CMK (cell line): Measurements from ENCODE around the gene NR4A3.
"Not testable (repeated sequence)": the region's sequence is repeated elsewhere in the genome, so short reads cannot be mapped to it uniquely, and the experiment has no call there.

Experiments
- DNase-seq: peaks from one replicate; pipeline ENCODE4 v3.0.0-alpha.2; 2010; ENCODE audit warnings: low read depth

Gene NR4A3

DNA sequence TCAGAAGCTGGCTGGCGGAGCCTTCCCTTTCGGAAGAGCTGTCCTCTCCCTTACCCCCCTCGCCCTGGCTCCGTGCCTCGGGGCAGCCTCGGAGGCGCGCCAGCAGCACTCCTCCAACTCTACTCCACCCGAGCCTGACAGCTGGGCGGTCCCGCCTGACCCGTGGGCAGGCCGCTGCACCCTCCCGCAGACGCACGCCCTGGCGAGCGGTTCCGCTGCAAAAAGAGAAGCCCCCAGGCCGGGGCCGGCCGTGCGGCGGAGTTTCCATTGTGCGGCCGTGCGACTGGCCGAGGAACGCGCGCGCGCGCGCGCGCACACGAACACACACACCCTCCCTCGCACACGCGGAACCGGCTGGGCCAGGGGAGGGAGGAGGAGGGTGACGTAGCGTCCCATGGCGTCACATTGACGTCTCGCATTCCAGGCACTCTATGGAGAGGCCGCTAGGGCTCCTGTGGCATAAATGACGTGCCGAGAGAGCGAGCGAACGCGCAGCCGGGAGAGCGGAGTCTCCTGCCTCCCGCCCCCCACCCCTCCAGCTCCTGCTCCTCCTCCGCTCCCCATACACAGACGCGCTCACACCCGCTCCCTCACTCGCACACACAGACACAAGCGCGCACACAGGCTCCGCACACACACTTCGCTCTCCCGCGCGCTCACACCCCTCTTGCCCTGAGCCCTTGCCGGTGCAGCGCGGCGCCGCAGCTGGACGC lies at the start of gene NR4A3:
NR4A3 (plus strand) TSS at position 490 of the 713 bp plus-strand sequence. CDS start 6,158 bp downstream, outside the sequence.
- DNase-seq, result peak; percentile 83

- DNase-seq, result no peak
Observed at GRCh38 chr9:99773468-99774138, 48.1 kb upstream of the NR4A3 start.

DNA sequence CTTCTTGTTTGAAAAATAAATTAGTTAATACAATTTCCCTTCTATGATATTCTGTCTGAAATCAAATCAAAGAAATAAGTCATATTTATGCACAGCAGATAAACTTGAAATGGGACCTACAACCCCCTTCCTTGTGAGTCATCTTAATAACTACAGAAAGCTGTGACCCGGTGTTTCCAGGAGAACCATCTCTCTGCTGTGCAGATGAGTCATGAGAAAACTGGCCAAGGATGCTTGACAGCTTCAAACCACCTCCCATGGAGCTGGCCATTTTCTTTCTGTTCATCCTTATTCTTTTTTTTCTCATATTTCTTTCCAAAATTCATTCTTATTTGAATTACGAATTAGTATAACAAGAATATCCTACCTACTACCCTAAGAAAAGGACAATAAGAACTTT lies 43.4 kb upstream of the NR4A3 start:
- DNase-seq, result no peak

GRCh38 chr9:99778836-99779235 lies 42.8 kb upstream of the NR4A3 start:
- DNase-seq, result no peak

DNA sequence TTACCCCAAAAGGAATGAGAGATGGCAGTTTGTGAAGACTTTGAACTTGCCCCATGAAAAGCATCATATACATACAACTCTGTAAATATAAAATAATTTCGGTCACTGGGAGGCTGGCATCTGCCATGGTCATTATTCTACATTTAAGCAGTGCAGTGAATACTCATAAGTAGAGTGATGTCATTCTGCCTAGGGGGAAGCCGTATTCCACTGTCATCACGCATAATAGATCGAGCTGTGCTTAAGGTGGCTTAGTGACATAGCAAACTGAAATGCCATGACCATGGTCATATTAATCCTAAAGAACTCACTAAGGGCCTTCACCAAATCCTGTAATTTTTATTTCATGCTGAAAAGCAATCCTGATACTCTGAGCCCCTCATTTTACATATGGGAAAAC lies 42.4 kb upstream of the NR4A3 start:
- no peak for DNase-seq

DNA sequence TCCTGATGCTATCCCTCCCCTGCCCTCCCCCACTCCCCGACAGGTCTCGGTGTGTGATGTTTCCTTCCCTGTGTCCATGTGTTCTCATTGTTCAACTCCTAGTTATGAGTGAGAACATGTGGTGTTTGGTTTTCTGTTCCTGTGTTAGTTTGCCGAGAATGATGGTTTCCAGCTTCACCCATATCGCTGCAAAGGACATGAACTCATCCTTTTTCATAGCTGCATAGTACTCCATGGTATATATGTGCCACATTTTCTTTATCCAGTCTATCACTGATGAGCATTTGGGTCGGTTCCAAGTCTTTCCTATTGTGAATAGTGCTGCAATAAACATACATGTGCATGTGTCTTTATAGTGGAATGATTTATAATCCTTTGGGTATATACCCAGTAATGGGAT lies 39.3 kb upstream of the NR4A3 start:
- not testable (repeated sequence) for DNase-seq

DNA sequence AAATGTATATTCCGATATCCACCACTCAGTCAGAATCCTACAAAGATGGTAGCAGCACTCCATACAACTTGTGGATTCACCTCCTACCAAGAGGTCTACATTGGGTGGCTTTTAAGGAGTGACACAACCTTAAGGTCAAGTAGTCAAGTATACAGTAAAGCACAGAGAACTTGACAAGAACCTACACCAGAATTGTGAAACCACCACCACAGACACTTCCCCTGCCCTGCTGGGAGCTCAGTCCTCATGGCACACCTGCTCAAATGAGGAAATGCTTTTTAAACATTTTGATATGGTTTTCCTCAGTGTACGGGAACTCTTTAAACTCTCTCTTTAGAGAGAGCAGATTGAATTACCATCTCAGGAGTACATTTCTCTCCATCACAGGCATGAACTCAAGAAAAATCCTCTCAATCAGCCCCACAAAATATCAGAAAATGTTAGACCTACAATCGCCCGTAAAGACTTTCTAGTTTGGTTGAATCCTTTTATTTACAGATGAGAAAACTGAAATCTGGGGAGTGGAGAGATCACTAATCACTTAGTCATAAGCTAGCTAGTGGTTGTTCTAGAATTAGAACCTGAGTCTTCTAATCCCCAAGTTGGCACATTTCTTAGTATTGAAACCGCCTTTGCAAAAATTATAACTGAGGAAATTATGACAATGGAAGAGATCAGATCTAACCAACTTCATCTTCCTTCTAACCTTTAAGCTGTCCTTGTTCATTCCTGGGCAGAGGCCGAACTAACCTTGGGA lies 38.5 kb upstream of the NR4A3 start:
- DNase-seq, result no peak

DNA sequence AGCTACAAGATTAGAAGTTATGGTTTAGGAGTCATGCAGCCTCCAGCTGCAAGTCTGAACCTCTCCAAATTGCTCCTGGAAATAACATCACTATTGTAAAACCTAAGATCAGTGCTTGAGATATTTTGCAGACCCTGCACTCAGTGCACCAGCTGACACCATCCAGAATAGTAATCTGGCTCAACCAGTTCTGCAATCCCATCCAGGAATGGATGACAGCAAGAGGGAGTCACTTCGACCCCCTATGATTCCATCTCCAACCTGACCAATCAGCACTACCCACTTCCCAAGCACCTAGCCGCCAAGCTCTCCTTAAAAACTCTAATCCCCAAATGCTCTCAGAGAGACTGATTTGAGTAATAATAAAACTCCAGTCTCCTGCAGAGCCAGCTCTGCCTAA lies 37.9 kb upstream of the NR4A3 start:
- no peak for DNase-seq

GRCh38 chr9:99785010-99785590 lies 36.6 kb upstream of the NR4A3 start:
- DNase-seq, result no peak

GRCh38 chr9:99787556-99787955 lies 34.1 kb upstream of the NR4A3 start:
- no peak for DNase-seq

DNA sequence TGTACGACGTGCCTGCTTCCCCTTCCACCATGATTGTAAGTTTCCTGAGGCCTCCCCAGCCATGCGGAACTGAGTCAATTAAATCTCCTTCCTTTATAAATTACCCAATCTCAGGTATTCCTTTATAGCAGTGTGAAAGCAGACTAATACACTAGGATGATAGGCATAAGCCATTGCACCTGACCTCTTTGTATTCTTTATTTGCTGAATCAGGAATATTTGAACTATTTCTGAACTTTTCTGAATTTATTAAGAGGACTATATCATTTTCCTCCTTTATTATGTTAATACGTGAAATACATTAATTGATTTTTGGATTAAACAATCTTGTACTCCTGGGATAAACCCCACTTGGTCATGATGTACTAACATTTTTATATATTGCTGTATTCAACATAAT lies 28.2 kb upstream of the NR4A3 start:
- no peak for DNase-seq

DNA sequence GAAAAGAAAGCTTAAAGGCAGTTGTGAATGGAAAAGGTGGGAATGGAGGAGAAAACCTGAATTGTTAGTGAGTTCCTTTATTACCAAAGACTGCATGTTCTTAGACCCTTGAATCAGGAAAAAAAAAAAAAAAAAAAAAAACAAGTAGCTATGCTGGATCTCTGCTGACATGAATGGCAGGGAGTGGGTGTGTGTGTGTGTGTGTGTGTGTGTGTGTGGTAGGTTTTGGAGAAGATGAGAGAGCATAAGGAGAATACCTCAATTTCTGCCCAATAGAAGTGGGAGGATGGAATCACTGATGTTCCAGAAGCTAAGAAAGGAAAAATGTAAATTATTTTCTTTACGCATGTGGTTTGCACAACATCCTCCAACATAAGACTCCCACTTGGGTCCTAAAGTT lies 25.5 kb upstream of the NR4A3 start:
- DNase-seq, result no peak

DNA sequence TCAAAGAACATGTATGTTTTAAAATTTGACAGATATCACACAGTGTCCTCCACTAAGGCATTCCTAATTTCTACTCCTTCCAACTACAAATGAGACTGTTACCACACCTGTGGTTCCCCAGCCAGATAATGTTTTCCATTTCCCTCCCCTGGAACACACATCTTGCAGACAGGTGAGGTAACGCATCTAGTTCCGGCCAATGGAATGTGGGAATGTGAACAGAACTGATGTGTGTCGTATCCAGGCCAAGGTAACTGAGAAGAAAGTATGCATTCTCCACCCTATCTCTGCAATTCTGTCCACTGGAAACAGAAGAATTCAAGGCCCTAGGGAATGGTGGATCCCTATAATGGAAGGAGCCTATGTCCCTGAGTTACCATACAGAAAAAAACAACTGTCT lies 19.9 kb upstream of the NR4A3 start:
- DNase-seq, result no peak

- no peak for DNase-seq
Observed at GRCh38 chr9:99803694-99804093, 18.0 kb upstream of the NR4A3 start.

DNA sequence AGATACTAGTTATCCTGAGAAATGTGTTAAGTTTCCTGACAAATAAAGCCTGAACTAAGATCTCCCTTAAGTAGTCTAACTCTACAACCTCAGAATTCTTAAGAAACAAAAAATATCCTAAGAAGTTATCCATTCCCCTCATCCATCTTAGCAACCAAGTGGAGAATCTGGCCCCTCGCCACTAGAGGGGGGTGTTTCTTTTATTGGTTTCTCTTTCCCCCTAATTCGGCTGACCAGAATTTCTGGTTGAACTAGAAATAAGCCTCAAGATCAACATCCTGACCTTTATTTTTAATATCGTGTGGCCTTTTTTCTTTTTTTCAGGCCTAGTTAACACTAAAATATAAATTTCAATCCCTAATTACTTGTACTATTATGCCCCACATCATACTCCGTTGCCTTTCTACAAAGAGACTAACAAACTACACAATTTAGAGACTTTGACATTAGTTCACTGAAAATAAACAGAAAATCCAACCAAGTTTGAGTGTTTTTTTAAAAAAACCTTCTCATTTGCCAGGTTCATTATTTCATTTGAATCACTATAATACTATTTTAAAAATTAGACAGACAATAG lies 14.3 kb upstream of the NR4A3 start:
- no peak for DNase-seq

DNA sequence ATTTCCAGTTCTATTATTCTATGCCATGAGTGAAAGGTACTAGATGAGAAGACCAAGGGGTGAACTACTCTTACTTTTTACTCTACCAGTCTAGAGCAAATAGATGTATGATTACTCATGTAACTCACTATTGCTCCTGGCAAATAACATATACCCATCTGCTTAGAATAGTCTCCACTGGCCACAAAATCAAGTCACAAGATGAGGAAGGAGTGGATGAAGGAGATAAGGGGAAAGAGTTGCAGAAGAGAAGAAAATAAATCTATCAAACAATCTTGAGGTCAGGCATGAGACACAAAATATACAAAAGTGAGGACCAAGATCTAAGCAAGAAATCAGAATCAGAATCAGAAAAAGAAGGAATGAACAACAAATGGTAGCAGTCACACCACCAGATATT lies 13.7 kb upstream of the NR4A3 start:
- DNase-seq, result no peak

GRCh38 chr9:99808454-99808853 lies 13.2 kb upstream of the NR4A3 start:
- no peak for DNase-seq

DNA sequence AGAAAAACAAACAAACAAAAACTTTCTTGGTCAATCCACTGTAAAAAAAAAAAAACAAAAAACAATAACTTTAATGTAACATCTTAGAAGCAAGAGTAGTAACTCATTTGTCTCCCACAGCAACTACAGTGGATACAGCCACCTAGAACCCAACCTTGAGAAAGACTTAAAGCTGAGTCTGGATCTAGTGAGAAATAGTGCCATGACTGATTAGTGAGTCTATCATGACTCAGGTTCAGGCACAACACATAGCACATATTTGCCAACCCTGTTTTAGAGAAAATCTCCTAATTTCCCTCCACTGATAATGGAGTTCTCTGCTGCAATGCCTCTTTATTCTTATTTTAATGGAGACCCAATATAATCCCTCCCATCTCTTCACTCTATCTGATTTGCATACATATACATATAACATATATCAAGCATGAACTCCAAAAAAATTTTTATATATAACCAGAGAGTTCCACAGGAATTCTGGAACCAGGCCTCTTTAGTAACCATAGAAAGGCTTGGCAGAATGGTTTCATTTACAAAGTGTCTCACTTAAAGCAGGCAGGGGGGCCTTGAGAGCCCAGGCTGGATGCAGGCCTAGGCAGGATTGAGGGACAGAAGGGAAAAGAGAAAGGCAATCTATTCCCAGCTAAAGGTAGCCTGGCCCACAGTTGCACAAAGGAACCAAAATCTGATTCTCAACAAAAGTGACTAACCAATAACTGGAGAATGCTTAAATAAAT lies 11.9 kb upstream of the NR4A3 start:
- DNase-seq, result no peak

GRCh38 chr9:99811172-99811571 lies 10.5 kb upstream of the NR4A3 start:
- DNase-seq, result no peak

DNA sequence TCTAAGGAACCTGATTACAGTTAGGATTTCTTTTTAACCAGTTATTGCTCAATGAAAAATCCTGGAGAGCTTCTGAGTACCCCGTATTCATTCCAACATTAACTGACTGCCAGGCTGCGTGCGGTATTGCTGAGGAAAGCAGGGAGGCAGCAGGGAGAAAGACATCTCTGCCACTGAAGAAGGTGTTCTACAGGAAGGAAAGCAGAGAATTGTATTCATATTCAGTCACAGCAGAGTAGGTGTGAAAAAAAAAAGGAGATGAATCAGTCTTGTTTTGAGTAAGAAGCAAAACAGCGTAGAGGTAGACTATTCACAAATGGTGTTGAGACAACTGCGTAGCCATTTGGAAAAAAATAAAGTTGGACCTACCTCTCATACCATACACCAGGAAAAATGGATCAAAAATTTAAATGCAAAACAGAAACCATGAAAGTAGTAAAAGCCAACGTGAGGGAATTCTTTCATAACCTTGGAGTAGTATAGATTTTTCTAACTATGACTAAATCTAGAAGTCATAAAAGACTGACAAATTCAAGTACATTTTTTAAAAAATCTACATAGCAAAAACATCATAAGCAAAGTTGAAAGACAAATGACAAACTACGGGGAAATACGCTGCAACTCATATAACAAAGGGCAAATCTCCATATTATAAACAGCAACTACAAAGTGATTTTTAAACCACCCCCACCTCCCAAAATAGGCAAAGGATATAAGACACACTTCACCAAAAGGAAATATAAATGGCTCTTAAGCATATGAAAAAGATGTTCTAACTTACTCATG lies 9.9 kb upstream of the NR4A3 start:
- DNase-seq, result no peak

GRCh38 chr9:99813739-99814138 lies 7.9 kb upstream of the NR4A3 start:
- DNase-seq, result no peak
